ENCODE data around the gene POMGNT2.

- TF ChIP-seq, protein P1, sequence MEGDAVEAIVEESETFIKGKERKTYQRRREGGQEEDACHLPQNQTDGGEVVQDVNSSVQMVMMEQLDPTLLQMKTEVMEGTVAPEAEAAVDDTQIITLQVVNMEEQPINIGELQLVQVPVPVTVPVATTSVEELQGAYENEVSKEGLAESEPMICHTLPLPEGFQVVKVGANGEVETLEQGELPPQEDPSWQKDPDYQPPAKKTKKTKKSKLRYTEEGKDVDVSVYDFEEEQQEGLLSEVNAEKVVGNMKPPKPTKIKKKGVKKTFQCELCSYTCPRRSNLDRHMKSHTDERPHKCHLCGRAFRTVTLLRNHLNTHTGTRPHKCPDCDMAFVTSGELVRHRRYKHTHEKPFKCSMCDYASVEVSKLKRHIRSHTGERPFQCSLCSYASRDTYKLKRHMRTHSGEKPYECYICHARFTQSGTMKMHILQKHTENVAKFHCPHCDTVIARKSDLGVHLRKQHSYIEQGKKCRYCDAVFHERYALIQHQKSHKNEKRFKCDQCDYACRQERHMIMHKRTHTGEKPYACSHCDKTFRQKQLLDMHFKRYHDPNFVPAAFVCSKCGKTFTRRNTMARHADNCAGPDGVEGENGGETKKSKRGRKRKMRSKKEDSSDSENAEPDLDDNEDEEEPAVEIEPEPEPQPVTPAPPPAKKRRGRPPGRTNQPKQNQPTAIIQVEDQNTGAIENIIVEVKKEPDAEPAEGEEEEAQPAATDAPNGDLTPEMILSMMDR (IDR thresholded peaks at IDR 0.05; ENCODE audit: insufficient read depth, low read length), result no peak
- TF ChIP-seq POLR2AphosphoS5 (IDR thresholded peaks at IDR 0.05; ENCODE audit: low read depth), result no peak
Observed at GRCh38 chr3:43072361-43072760, 33.5 kb downstream of the POMGNT2 start.
